Measurements from ENCODE around the gene KCNK17. TPM values are rescaled to one million over a fixed set of nuclear protein-coding genes. Genes with fewer than 3 reads are reported as not detected.

Gene KCNK17
- total and polyA plus RNA-seq, 2 donors (not counting 3 experiments of a cell fraction or from before 2014, with no cell fraction given), result not detected

DNA sequence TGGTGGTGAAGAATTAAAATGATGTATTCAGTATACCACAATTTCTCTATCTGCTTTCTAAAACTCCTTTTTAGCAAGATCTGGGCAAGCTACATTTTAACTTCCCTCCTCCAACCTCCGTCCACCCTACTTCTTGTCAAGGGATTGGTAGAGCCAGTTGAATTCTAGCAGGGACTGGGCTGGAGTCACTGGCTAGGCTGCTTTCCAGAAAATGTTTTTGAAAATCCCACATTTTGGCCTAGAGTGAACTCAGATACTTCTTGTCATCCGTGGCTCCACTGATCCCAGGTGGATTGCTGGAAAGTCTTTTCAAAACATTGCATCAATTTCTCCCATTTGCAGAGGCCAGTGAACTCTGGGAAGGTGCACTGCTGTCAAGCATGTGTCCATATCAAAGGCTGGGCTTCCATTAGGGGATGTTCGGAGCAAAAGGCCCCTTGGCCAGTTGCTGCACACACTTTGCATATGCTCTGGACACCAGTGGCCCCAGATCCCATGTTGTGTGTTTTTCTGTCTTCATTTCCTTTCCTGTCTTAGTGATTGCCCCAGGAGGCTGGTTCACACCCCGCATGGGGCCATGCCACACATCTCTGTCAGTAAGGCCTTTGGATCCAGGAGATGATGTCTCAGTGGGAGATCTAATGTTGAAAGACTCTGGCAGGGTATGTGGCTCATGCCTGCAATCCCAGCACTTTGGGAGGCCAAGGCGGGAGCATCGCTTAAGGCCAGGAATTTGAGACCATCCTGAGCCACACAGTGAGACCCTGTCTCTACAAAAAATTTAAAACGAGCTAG, 19.6 kb upstream of the KCNK17 start:
- Histone ChIP-seq H3K4me1 (ENCODE audit: control insufficient read depth, extremely low read depth, insufficient read depth, low read length) (no peaks in the 10 kb centered on the region), H3K27me3 (ENCODE audit: control insufficient read depth in 2 of 2, insufficient read depth in 2 of 2, low read length in 2 of 2) (no peaks in the 10 kb centered on the region), H3K27ac (ENCODE audit: insufficient read depth, low read depth, low read length) (no peak overlapping the region), H3K36me3 (ENCODE audit: control insufficient read depth in 2 of 2, extremely low read depth in 1 of 2, insufficient read depth in 2 of 2, low read length in 2 of 2) (no peaks in the 10 kb centered on the region), H3K9me3 (replicated peaks; ENCODE audit: control insufficient read depth, insufficient read depth, low read length) (no peaks in the 10 kb centered on the region), H4K20me1 (replicated peaks; ENCODE audit: control insufficient read depth, extremely low read depth, insufficient read depth, low read length) (no peaks in the 10 kb centered on the region), H3K9ac (replicated peaks; ENCODE audit: extremely low read depth, insufficient read depth, low read length) (no peak overlapping the region), H3K4me3 (replicated peaks in 1 of 3; ENCODE audit: insufficient read depth in 1 of 3, low read depth in 1 of 3, low read length in 3 of 3) (no peak overlapping the region), H3K79me2 (ENCODE audit: control insufficient read depth, insufficient read depth, low read length) (no peaks in the 10 kb centered on the region), H3K9me1 (replicated peaks; ENCODE audit: control insufficient read depth, extremely low read depth, insufficient read depth, low read length) (no peaks in the 10 kb centered on the region), H3K4me2 (ENCODE audit: insufficient read depth, low read length) (no peak overlapping the region), H2AFZ (ENCODE audit: low read depth, low read length) (no peak overlapping the region)
- CTCF ChIA-PET, result no interaction called here
- no TSS peak for BruUV-seq (replicated peaks)
- POLR2A ChIA-PET, result no interaction called here
- DNase-seq (ENCODE audit: low read depth, low spot score), result no peak
- no peak for FAIRE-seq
- dilution Hi-C loops (cut with MboI; ENCODE audit: extremely low pct_ligation_motif_present, low sequenced_read_pairs), result no loop called here
- no peak for TF ChIP-seq JUN (IDR thresholded peaks at IDR 0.05; ENCODE audit: borderline replicate concordance, insufficient read depth, insufficient read length, low read depth)
- TF ChIP-seq POLR2A (IDR thresholded peaks at IDR 0.05; ENCODE audit: low read depth, low read length), result no peak
- TF ChIP-seq MYC (IDR thresholded peaks at IDR 0.05; ENCODE audit: low read depth, low read length), result no peak
- no peak for TF ChIP-seq EZH2 (IDR thresholded peaks at IDR 0.05; ENCODE audit: borderline replicate concordance, low read depth, low read length, severe bottlenecking)
- no peak for TF ChIP-seq POLR2AphosphoS5 (IDR thresholded peaks at IDR 0.05; ENCODE audit: insufficient read depth, low read depth, low read length)
- TF ChIP-seq, protein P1, sequence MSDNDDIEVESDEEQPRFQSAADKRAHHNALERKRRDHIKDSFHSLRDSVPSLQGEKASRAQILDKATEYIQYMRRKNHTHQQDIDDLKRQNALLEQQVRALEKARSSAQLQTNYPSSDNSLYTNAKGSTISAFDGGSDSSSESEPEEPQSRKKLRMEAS (IDR thresholded peaks at IDR 0.05; ENCODE audit: insufficient read depth, insufficient read length), result no peak
- no peak for TF ChIP-seq GATA2 (IDR thresholded peaks at IDR 0.05; ENCODE audit: insufficient read depth, insufficient read length, low read depth, low read length)
- TF ChIP-seq, protein P2, sequence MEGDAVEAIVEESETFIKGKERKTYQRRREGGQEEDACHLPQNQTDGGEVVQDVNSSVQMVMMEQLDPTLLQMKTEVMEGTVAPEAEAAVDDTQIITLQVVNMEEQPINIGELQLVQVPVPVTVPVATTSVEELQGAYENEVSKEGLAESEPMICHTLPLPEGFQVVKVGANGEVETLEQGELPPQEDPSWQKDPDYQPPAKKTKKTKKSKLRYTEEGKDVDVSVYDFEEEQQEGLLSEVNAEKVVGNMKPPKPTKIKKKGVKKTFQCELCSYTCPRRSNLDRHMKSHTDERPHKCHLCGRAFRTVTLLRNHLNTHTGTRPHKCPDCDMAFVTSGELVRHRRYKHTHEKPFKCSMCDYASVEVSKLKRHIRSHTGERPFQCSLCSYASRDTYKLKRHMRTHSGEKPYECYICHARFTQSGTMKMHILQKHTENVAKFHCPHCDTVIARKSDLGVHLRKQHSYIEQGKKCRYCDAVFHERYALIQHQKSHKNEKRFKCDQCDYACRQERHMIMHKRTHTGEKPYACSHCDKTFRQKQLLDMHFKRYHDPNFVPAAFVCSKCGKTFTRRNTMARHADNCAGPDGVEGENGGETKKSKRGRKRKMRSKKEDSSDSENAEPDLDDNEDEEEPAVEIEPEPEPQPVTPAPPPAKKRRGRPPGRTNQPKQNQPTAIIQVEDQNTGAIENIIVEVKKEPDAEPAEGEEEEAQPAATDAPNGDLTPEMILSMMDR (IDR thresholded peaks at IDR 0.05; ENCODE audit: extremely low read depth in 1 of 2, insufficient read depth in 1 of 2, low read depth in 1 of 2, low read length in 2 of 2), result no peak
- TF ChIP-seq FOS (IDR thresholded peaks at IDR 0.05; ENCODE audit: borderline replicate concordance, insufficient read depth, low read length), result no peak
- intact Hi-C loops (cut with micrococcal nuclease), result no loop called here
